Heart right ventricle (tissue), 16 donors: ENCODE data around the gene FPGS. TPM values are rescaled to one million over a fixed set of nuclear protein-coding genes. Genes with fewer than 3 reads are reported as not detected.
"Not testable (repeated sequence)": the region's sequence is repeated elsewhere in the genome, so short reads cannot be mapped to it uniquely, and the experiment has no call there.

Experiments used
- ATAC-seq, 8 donors: fragments of 200-7000 bp; cut with Tn5 transposase; one replicate each; pipeline ENCODE4 v1.9.1; 2020; ENCODE audit warnings: mild to moderate bottlenecking in 8 of 8, moderate library complexity in 8 of 8, moderate number of reproducible peaks in 1 of 8
- DNase-seq, 2 donors: peaks; one replicate each; pipeline ENCODE4 v3.0.0-alpha.2; 2020
- H3K27ac ChIP-seq, 10 donors: fragments of 200-600 bp; sonication (generic) in 2 of 10; one replicate each; pipeline versions ENCODE4 v1.5.0 to v1.8.0; 2020 to 2022; ENCODE audit warnings: mild to moderate bottlenecking in 3 of 10
- H3K27me3 ChIP-seq, 7 donors: fragments of 200-600 bp; one replicate each; pipeline ENCODE4 v1.8.0; 2021 to 2022; ENCODE audit warnings: mild to moderate bottlenecking in 2 of 7
- H3K36me3 ChIP-seq, 9 donors: fragments of 200-600 bp; sonication (generic) in 1 of 9; one replicate each; pipeline versions ENCODE4 v1.5.0 to v1.8.0; 2020 to 2022; ENCODE audit warnings: mild to moderate bottlenecking in 2 of 9
- H3K4me1 ChIP-seq, 9 donors: fragments of 200-600 bp; sonication (generic) in 1 of 9; one replicate each; pipeline versions ENCODE4 v1.5.0 to v1.8.0; 2020 to 2022; ENCODE audit warnings: mild to moderate bottlenecking in 4 of 9
- H3K4me3 ChIP-seq, 10 donors: fragments of 200-600 bp; sonication (generic) in 2 of 10; one replicate each; pipeline versions ENCODE4 v1.5.0 to v1.8.0; 2020 to 2022; ENCODE audit warnings: mild to moderate bottlenecking in 7 of 10, moderate library complexity in 2 of 10
- H3K9me3 ChIP-seq, 11 donors: fragments of 200-600 bp in 10 of 11; sonication (generic) in 2 of 11; one replicate each; pipeline versions ENCODE4 v1.5.0 to v1.8.0; 2013 to 2022; ENCODE audit warnings: mild to moderate bottlenecking in 2 of 11, control low read depth in 1 of 11, moderate library complexity in 1 of 11
- WGBS, 2 donors: extraction: QIAGEN DNeasy Blood & Tissue Kit; methylation state at CpG; one replicate each; pipeline ENCODE4 v1.1.7; 2013; ENCODE audit warnings: inconsistent platforms in 1 of 2; 5-methylcytosine and 5-hydroxymethylcytosine counted together
- intact Hi-C, 10 donors: fragments of 100-400 bp; cut with DNase I; formaldehyde crosslinking; loops; one replicate each; pipeline versions ENCODE4 v1.11.1 to v1.14.2; 2022
- polyA plus RNA-seq, 2 donors: library from polyadenylated mRNA; stranded (reverse); fragments of 200-250 nt; gene quantifications; one replicate each; pipeline ENCODE4 v1.2.3, GENCODE V29; 2013
- total RNA-seq, 10 donors: library from RNA; stranded (reverse); fragmentation: NEBNext Ultra II Directional in 3 of 10; extraction: Animal tissue kit (Norgen Biotek cat#: 25700) in 3 of 10; gene quantifications; one replicate each; pipeline versions ENCODE4 v1.2.1 to v1.2.4, GENCODE V29; 2021 to 2023
- TF ChIP-seq, protein P1 (sequence below), 9 donors: fragments of 200-600 bp; sonication (generic) in 2 of 9; IDR thresholded peaks; one replicate each; pipeline versions ENCODE4 v1.5.0 to v1.8.0; 2021 to 2022; ENCODE audit warnings: antibody characterized with exemption in 9 of 9, mild to moderate bottlenecking in 5 of 9, moderate library complexity in 1 of 9
- donor health status: Arrhythmogenic right ventricular cardiomyopathy.
- donor health status: ischemic (EF 13 %, LVEDD 7.1; RV severe dilation, severe dysfunction).
- donor health status: healthy with polysubstance abuse.
- donor health status: DM: no; HTN: yes; CAD: no.
- donor health status: DM: no; HTN: no; CAD: no.
- donor health status: ischemic (EF 25% LVEDD 6.9; RV normal size, moderate dysfunction).
- donor health status: ischemic (EF 25% LVEDD 5.7; RV mildly dilated, moderate dysfunction).
- donor health status: healthy.
- donor health status: DM: yes; HTN: yes; CAD: no.
- donor health status: Ischemic cardiomyopathy.
- donor health status: ischemic (EF 35%, LVEDD 5.7; RV mildly dilated, moderate dysfunction).
- donor health status: nonischemic (EF 11% LVEDD 7.7; RV severe dilation, severe dysfunction).
- donor health status: DM: yes; HTN: yes; CAD: no.
- donor health status: PGD.
- donor health status: ischemic (EF 29% LVEDD 5.4; RV normal size, mild dysfunction).
- donor health status: nonischemic (EF 23%, LVEDD 6.1; RV moderate dilation, normal function).

FPGS gene
- total and polyA plus RNA-seq, 12 donors: 40.2 to 58.5 (median 46.0) TPM

DNA sequence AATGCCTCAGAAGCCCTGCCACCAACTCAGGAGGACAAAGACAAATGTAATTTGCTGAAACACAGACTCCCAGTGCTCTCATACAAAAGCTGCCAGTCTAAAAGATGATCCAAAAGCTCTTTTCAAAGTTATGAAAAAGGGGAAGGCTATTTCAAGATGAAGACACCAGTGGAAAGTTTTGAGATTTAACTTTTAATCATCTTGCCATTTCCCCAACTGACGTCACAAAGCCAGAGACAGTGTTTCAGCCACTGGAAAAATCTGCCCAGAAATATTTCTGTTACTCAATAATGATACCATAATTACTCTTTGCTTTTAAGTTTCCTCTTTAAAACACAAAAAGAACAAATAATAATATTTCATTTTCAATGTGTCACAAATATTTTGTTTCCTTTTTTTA, 30.9 kb downstream of the FPGS start:
- H3K4me3 ChIP-seq: no peak overlapping the region
- TF ChIP-seq, protein P1, sequence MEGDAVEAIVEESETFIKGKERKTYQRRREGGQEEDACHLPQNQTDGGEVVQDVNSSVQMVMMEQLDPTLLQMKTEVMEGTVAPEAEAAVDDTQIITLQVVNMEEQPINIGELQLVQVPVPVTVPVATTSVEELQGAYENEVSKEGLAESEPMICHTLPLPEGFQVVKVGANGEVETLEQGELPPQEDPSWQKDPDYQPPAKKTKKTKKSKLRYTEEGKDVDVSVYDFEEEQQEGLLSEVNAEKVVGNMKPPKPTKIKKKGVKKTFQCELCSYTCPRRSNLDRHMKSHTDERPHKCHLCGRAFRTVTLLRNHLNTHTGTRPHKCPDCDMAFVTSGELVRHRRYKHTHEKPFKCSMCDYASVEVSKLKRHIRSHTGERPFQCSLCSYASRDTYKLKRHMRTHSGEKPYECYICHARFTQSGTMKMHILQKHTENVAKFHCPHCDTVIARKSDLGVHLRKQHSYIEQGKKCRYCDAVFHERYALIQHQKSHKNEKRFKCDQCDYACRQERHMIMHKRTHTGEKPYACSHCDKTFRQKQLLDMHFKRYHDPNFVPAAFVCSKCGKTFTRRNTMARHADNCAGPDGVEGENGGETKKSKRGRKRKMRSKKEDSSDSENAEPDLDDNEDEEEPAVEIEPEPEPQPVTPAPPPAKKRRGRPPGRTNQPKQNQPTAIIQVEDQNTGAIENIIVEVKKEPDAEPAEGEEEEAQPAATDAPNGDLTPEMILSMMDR (IDR thresholded peaks at IDR 0.05): no peak
- peaks cover 0 to 80% (median 6%) of the 10 kb centered on the region in 9 donors for H3K36me3 ChIP-seq
- WGBS, 2 donors: 27 to 32% methylated on average over 1 of the region's 1 CpG
- H3K27ac ChIP-seq: peak overlapping the region in 9 of 10 donors; percentile 32 to 99 (median 89)
- H3K4me1 ChIP-seq: peaks cover 39 to 100% (median 90%) of the 10 kb centered on the region in 9 donors
- H3K27me3 ChIP-seq: no peaks in the 10 kb centered on the region
- intact Hi-C loops: no loop called here
- DNase-seq (no peak), ATAC-seq (no peak)
- no peaks in the 10 kb centered on the region for H3K9me3 ChIP-seq

DNA sequence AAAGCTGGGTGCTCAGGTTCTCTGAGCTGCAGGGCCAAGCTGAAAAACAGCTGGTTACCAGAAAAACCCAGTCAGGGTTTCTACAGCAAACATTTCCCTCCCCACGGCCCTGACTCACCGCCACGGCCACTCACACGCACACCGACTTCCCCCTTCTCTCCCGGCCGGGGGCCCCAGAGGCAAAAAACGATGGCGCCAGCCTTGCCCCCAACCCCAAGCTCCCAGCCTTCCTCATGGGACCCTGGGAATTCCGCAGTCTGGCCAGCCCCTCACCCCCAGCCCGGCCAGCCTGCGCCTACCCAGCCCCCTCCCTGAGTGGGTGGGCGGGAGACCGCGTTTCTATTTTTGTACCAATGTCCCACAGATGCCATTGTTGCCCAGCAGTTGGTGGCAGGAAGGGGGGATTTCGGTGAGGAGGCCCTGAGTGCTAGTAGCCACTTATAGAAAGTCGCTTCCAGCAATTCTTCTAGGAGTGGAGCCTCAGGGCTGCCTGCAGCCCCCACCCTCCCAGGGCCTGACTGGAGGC, 33.4 kb downstream of the FPGS start:
- intact Hi-C loops: no loop called here
- H3K36me3 ChIP-seq: peaks cover 0 to 82% (median under 1%) of the 10 kb centered on the region in 9 donors
- 22 to 30% methylated on average over 17 of the region's 17 CpGs for WGBS, 2 donors
- H3K4me1 ChIP-seq: peaks cover 38 to 100% (median 98%) of the 10 kb centered on the region in 9 donors
- H3K9me3 ChIP-seq: no peaks in the 10 kb centered on the region
- peak overlapping the region in 6 of 10 donors; percentile 7 to 24 (median 16) for H3K4me3 ChIP-seq
- peak overlapping the region; percentile 61 to 99 (median 88) for H3K27ac ChIP-seq
- DNase-seq (peak; percentile 55 to 61), ATAC-seq (peak in 7 of 8 donors; percentile 6 to 43 (median 26))
- H3K27me3 ChIP-seq: no peaks in the 10 kb centered on the region
- TF ChIP-seq, protein P1 (IDR thresholded peaks at IDR 0.05): no peak

DNA sequence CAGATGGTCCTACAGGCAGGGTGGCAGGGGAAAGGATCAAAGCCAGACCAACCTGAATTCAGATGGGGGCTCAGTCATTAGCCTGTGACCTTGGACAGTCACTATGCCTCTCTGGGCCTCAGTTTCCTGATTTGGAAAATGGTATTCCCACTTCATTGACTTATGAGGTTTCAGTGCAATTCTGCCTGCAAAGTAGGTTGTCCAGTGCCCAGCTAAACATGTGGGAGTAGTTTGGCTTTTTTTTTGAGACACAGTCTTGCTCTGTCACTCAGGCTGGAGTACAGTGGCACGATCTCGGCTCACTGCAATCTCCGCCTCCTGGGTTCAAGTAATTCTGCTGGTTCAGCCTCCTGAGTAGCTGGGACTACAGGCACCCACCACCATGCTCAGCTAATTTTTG, 33.9 kb downstream of the FPGS start:
- H3K27me3 ChIP-seq, intact Hi-C loops, DNase-seq, H3K9me3 ChIP-seq, ATAC-seq: not testable (repeated sequence)
- peak overlapping the region in 3 of 10 donors; percentile 7 to 16 (median 15) for H3K4me3 ChIP-seq
- peaks cover 0 to 86% (median 5%) of the 10 kb centered on the region in 9 donors for H3K36me3 ChIP-seq
- peaks cover 38 to 100% (median 98%) of the 10 kb centered on the region in 9 donors for H3K4me1 ChIP-seq
- peak overlapping the region; percentile 61 to 99 (median 88) for H3K27ac ChIP-seq
- 62 to 67% methylated on average over 3 of the region's 3 CpGs for WGBS, 2 donors

DNA sequence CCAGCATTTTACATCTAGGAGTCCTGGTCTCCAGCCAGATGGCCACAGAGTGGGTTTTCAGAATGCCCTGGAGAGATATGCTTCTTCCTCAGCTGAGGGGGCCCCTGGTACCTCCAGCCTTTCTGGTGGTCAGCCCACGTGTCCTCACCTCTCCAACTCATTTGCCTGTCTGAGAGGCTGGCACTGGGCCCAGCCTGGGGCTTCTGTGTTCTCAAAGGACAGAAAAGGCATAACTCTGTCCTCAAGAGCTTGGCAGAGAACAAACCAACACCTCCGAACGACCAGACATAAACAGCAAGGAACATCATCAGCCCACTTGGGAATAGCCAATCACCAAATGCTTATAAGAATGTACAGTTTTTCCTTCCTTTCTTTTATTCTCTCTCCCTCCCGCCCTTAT, 34.7 kb downstream of the FPGS start:
- intact Hi-C loops: no loop called here

More for the DNA sequence above, 34.7 kb downstream of the FPGS start:
- ATAC-seq (no peak), DNase-seq (no peak)
- H3K27me3 ChIP-seq: no peaks in the 10 kb centered on the region
- H3K27ac ChIP-seq: peak overlapping the region in 9 of 10 donors; percentile 77 to 99 (median 89)
- H3K4me1 ChIP-seq: peaks cover 41 to 100% (median 97%) of the 10 kb centered on the region in 9 donors
- H3K4me3 ChIP-seq: no peak overlapping the region
- no peaks in the 10 kb centered on the region for H3K9me3 ChIP-seq
- WGBS, 2 donors: 39% methylated on average over 4 of the region's 4 CpGs
- TF ChIP-seq, protein P1 (IDR thresholded peaks at IDR 0.05): no peak
- H3K36me3 ChIP-seq: peaks cover 0 to 90% (median 10%) of the 10 kb centered on the region in 9 donors
